DMS153 treated with DMSO at 0.1 percent for 48 hours (cell line): ENCODE data around the gene RELN.
"Not testable (repeated sequence)": the region's sequence is repeated elsewhere in the genome, so short reads cannot be mapped to it uniquely, and the experiment has no call there.

Source experiments
- DNase-seq: peaks from one replicate; lab custom pipeline; 2025; ENCODE audit not compliant: unreplicated experiment; lab: John Stamatoyannopoulos, UW

The RELN gene

DNA sequence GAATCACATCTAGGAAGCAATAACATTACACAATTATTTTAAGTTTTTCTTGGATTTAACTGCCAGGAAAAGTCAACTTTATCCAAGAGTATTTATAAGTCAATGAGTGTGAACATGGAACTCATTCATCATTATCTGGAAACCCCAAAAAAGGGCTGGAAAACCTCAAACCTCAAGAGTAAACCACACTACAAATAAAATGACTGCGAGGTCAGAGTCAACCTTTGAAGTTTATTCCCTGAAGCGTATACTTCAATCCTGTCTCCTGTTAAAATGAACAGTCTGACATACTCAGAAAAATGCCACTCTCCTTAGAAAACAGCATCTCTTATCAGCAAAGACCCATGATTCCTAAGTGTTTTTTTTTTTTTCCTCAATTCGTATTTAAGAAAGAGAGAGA is 86.5 kb downstream of the RELN start:
- DNase-seq, result no peak

DNA sequence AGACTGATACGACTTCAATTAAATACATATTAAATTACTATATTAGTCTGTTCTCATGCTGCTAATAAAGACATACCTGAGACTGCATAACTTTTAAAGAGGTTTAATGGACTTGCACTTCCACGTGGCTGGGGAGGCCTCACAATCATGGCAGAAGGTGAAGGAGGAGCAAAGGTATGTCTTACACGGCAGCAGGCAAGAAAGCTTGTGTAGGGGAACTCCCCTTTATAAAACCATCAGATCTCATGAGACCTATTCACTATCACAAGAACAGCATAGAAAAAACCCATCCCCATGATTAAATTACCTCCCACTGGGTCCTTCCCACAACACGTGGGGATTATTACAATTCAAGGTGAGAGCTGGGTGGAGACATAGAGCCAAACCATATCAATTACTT is 92.6 kb downstream of the RELN start:
- DNase-seq, result not testable (repeated sequence)

DNA sequence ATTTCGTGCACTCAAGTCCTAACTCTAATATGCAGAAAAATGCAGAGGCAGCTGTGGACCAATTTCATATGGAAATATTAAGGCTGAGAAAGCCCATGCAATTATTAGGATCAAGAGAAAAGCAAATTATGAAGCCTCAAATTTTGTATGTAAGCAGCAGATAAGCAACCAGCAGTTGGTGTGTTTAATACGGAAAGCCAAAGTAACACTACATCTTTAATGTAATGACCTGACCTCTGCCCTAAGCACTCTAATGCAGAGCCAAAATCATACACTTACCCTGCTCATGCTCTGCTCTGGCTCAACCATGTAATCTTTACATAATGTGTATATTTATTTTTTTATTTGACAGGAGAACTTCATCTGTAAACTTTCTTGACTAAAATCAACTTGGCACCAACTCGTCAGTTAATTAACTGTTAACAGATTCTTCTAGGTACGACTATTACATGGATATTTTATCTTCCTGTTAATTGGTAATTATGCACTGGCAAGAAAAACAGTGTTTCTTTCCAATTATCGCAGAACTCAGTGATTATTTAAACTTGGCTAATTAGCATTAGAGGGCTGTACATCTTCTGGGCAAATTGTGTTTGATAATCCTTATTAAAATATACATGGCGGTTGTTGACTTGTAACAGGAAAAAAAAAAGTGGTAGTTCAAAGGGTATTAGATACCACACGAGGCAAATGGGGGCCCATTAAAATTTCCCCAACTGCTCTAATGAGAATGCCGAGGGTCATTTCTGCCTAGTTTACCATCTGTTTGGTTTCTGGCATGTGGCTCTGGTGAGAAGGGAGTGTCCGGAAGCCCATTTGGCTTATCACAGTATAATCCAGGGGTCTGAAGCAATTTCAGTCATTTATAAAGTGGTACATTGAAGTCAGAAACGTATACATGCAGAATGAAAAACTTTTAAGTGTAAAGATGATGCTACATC is 94.5 kb downstream of the RELN start:
- DNase-seq, result no peak

DNA sequence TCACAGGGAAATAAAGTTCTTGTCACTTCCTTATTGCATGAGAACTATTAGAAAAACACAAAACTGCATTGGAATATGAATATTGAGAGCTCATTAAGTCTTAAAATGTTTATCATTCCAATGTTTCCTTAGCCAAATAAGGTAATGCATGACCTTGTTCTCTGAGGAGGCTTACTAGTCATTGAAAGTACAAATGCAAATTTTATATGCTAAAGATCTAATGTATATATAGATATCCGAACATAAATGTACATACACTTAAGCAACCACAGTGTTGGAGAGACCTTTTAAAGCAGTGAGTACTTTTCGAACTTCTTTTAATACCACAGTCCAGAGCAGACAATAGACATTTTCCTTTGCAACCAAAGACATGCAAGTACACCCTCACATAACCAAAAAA is 96.1 kb downstream of the RELN start:
- DNase-seq, result no peak

DNA sequence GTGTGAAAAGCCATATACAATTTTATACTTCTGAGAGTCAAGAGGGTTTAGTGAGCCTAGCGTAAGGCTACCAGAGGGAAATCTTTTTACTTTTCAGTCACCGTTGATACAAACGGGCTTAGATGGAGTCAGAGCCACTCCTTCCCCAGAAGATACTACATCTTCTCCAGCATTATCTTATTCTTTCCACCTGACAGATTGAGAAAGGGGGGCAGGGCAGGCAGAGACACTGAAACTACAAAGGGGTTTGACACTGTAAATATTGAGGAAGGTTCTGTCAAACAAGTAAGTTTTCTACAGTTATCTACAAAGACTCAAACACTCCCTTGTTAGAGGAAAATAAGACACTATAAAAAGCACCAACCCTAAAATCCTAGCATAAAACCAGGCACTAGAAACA is 100.0 kb downstream of the RELN start:
- DNase-seq, result no peak

DNA sequence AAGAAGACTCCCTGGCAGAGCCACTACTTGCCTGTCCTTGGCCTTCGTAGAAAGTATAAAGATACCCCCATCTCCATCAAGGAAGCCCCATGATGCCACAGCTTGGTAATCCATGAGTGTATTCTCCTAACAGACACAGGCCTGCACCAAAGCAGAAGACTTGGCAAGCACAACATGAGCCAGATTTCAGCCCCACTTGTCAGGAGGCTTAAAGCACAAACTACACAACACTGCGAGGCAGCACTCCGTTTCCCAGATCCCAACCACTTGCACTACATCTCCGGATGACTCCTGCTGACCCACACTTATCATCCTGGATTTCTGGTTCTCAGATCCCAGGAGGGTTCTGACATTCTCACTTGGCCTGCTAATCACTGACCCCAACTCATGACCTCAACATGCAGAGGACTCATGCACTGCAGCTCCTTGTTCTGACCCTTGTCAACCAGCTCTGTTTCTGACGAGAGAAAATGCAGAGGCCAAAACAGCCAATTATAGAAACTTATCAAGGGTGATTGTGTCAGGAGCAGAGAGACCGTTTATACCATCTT is 100.8 kb downstream of the RELN start:
- DNase-seq, result no peak

DNA sequence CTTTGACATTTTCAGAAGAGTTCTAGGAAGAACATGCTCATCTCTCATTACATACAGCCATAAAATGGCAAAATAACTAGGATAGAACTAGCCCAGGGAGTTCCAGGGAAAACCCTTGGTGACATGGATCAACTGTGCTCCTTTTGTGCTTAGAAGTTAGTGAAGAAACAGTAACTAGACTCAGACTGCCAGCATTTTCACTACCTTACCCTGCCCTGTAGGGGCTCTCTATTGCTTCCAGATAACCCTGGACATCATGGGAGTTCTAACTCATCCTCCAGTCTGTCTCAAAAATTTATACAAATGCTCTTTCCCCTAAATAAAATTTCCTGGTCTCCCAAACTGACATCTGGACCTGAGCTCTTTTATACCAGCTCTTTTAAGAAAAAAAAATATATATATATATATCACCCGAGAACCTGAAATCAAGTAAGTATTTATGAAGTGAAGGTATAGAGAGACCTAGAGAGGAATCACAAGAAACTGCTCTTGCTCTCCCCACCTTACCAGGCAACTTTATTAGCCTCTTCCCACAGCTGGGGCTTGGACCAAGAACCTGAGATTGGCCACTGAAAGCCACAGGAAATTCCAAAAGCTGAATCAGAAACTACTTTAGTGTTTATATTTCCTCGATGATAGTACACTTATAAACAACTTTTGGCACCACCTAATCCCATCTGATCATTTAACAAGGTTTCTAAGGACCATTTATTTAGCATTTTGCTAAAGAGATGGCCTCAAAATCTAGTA is 101.4 kb downstream of the RELN start:
- no peak for DNase-seq

DNA sequence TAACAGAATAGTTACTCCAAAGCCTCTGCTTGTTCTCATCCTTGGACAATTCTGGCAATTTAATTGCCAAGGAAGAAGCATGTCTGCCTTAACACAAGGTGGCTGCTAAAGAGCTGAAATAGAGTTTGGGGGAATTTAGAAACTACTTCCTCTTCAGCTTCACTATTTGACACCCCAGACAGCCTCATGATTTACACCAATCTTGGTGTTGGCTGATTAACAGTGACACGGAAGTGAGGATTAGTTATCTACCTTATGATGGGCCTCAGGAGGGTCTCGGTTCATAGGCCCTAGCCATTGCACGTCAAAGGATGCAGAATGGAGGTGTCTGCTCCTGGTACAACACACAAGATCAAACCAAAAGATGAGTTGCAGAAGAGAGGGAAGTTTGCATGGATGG is 102.4 kb downstream of the RELN start:
- DNase-seq, result no peak

DNA sequence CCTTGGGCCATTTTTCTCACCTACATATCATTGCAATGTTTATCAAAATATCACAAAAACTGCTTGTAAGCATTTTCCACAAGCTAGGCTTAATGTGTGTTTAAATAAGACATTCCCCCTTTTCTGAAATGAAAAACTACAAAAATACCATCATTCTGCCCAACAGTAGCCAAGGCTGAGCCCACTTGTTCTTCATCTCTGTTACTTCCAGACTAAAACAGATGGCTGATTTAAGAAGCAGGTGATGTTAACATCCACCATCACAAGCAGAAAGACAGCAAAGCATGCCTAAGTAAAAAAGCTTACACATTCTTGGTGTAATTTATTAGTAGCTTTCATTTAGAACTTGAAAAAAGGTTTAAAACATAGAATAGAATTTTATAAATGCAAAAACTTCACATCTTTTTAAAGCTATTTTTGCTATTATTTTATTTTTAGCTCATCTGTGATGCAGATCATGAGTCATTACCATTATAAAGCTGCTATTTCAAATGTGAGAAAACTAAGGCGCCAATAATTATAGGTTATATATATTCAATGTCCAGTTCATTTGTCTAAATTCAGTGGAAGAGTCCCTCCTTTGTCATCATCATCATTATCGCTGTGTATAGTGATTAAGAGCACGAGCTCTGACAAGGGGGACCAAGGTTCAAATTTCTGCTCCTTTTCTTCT is 109.4 kb downstream of the RELN start:
- no peak for DNase-seq

DNA sequence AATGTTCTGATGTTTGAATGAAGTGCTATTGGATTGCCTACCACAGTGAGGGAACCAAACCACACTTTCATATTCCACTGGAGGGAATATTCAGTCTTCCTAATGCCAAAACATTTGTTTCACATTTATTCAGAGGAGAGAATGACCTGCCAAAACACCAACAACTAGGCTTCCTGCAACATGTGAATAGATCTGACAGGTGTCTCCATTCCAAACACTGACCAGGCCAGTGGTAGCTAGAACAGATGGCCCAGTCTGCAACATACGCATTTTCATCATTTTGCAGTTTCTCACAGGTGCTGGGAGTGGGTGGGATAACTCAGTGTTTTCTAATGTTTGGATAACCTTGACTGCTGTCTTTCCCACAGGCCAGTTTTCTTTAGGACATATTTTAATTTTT is 110.0 kb downstream of the RELN start:
- no peak for DNase-seq

DNA sequence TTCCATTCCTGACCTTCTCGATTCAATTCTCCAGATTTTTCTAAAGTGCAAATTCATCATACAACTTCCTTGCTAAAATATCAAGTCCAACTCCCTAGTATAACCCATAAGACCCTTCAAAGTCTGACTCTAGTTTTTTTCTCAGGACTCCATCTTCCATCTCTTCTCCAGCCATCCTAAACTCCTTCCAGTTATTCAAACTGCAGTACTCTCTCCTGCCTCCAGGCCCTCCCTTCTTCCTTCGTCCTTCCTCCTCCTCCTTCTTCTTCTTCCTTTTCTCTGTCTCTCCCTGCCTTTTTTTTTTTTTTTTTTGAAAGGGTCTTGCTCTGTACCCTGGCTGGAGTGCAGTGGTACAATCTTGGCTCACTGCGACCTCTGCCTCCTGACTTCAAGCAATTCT is 111.9 kb downstream of the RELN start:
- no peak for DNase-seq

DNA sequence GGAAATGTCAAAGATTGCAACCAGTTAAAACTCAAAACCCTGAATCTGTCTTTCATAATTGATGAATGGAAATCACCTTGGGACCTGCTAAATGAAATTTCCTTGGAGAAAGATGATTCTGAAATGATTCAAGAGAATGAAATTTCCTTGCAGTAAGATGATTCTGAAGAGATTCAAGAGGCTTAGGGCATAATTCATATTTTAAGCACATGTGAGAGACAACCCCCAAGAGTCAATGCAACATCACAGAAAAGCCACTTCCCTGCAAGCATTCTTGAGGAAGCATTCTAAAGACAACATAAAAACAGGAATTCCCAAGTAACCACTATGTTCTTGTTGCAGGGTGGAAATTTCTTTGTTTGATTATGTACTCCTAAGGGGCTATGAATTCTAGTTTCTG is 113.7 kb downstream of the RELN start:
- no peak for DNase-seq

DNA sequence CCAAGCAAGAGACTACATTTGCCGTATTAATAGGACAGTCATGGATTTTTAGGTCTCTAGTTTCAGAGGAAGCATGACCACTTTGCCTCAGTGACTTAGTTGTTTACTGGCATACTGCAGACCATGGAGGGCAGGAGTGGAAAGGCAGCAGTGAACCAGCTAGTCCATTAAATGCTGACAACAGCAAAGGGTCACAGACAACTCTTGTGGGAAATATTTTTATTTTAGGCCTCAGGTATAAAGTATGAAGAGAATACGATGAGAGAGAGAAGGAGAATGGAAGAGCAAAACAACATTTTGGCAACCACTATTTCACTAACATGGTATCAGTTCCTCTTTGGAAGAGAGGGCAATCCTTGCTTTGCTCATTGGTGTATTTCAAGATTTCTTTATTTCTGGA is 118.0 kb downstream of the RELN start:
- no peak for DNase-seq

DNA sequence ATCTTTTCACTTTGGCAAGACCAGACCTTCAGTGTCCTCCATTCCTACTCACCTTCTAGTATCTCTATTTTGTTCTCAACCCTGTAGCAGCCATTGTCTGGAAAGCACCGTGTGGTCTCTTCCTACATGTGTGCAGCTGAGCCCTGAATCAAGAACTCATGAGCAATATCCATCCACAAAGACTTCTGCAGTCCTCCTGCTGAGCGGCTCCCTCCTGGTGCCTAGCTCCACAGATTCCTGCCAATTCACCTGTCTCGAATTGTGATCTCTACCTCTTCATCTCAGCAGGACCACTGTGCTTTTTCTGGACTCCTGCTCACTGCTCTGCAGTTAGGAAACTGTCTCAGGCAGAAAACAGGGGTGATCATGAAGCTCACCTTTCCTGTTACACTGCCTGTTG is 118.8 kb downstream of the RELN start:
- DNase-seq, result no peak

DNA sequence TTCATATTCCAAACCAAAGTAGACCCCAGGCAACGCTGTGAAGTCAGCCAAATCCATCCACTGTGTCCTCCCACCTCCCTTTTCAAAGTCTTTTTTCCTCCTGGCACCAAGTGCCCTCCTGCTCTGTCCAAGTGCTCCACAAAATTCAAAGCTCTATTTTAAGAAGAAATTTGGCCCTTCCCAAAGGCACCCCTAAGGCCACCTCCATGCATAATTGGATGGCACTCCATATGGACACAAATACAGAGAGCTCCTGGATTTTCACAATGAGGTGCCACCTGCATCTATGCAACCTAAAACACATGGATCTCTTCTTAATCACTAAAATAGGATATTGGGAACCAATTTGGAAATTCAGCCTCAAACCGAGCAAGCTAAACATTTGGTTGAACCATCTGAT is 121.6 kb downstream of the RELN start:
- no peak for DNase-seq

DNA sequence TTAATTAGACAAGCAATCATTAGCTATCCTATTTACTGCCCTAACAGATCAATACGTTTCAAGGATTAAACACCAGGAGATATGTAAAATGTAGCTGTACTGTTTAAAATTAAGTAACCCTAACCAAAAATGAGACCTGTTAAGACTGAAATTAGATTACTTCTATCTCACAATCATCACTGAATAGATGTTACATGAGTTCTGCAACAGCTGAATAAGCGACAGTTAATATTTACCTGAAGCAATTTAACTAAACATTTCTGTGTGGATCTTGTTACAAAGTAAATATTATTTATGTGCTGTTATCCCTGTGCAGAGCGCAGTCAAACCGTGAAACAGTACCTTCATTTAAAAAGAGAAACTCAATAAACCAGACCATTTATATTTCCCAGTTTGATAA is 122.5 kb downstream of the RELN start:
- peak; percentile 86 for DNase-seq

DNA sequence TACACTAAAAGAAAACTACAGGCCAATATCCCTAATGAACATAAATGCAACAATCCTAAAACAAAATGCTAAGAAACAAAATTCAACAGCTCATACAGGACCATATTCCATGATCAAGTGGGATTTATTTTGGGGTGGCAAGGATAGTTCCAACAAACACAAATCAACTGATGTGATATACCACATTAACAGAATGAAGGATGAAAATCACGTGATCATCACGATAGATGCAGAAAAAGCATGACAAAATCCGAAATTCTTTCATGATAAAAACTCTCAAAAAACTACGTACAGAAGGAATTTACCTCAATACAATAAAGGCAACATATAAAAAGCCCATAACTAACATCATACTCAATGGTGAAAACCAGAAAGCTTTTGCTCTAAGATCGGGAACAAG is 124.0 kb downstream of the RELN start:
- no peak for DNase-seq

DNA sequence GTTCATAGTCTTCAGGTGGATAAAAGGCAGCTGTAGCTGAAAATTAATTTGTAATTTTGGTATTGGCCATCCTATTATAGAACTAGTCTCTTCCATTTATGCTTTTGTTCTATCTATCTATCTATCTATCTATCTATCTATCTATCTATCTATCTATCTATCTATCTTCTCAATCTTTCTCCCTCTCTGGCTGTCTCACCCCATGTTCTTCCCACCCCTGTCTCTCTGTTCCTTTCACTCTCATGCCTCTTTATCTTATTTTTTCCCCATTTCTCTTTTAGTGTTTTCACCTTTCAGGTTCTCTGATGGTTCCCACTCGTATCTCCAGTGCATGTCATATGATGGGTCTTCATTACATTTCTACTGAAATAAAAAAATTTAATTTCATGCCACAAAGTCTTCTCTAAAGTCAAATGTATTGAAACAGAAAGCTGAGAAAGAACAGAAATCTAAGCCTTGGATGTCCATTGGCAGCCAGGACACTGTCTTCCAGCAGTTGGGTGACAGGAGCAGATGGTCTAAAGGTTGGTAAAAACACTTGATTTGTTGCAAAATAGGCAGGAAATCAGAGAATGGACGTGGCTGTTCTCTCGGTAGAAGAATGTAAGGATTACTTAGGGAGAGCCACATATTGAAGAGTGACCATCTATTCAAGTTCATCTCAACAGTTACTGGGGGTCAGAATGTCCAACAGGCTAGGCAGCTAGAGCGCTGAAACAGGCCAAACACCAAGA is 127.0 kb downstream of the RELN start:
- no peak for DNase-seq

DNA sequence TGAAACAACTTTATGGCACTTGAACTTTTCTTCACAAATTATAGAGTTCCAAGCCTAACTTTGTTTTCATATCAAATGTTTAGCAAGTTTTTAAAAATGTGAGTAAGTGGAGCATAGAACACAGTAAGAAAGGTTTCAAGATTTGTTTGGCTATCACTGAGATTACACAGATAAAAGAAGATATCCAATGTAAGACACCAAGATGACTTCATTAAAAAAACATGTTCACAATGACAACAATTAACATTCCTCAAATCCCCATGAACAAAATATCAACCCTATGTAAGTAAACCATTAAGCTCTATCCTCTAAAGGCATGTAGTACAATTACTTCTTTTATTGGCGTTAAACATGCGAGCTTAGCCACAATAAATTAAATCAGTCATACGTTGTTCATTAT is 129.7 kb downstream of the RELN start:
- no peak for DNase-seq

DNA sequence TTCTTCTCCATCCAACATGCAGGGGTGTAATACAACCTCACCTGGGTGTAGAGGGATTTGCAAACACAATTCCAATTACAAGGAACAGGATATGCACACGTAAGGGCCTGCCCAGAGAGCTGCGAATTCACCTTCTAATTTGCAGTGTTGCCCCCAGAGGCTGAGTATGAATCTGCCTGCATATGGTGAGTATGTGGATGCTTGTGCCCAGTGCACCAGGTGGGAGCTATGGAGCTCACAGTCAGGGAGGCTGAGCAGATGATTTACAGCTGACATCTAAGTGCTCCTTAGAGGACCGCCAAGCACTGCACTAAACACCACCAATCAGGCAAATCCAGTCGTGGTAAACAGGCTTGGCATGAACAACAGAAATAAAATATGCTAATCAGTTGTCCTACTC is 132.0 kb downstream of the RELN start:
- DNase-seq, result peak; percentile 66

DNA sequence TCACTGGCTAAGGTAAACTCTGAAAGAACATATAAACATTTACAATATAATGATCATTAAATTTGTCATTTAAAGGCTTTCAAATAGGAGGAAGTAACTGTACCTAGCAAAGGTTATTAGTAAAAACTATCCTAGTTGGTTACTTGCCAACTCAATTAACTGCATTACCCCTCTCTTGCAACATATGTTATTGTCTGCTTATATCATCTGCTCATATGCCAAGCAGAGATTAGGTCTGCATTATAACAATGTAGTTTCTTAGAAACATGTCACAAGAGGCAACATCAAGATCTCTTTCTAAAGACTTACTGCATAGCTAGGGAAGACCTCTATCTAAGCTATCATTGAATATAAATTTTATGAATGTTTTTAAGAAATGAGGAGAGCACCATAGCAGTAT is 132.5 kb downstream of the RELN start:
- no peak for DNase-seq
